A673 (cell line): Measurements from ENCODE around the gene CDK4.

Experiments used
- EZH2 ChIP-seq: fragments of 200-600 bp; sonication (generic); IDR thresholded peaks from 2 replicates; pipeline ENCODE4 v1.6.1; 2017; ENCODE audit warnings: borderline replicate concordance, low read depth, mild to moderate bottlenecking, mixed read lengths, antibody characterized with exemption, low read length; ENCODE audit not compliant: poor library complexity, severe bottlenecking
- TF ChIP-seq, protein P1 (sequence below): fragments of 300-800, 200-600 bp; sonication (generic); conservative IDR thresholded peaks from 2 replicates; pipeline ENCODE4 v1.5.1; 2017; ENCODE audit warnings: low read depth, mild to moderate bottlenecking, antibody characterized with exemption, low read length, moderate library complexity, mixed read lengths

DNA sequence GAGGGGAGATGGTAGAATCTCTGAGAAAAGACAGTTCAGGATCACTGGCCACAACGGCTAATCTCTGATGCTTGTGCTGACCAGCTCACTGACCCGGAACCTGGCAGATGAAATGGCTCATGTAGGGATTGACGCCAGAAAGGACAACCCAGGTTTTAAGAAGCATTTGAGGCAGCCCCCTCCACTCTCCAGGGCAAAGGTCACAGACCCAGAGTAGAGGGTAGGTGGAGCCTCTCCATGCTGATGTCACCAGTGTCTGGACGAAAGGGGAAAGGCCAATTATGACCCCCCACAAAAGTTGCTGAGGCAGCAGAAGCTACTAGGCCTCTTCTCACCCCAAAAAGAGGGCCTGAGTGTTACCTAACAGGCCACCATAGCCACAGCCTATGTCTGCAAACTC, 18.6 kb upstream of the CDK4 start:
- TF ChIP-seq, protein P1, sequence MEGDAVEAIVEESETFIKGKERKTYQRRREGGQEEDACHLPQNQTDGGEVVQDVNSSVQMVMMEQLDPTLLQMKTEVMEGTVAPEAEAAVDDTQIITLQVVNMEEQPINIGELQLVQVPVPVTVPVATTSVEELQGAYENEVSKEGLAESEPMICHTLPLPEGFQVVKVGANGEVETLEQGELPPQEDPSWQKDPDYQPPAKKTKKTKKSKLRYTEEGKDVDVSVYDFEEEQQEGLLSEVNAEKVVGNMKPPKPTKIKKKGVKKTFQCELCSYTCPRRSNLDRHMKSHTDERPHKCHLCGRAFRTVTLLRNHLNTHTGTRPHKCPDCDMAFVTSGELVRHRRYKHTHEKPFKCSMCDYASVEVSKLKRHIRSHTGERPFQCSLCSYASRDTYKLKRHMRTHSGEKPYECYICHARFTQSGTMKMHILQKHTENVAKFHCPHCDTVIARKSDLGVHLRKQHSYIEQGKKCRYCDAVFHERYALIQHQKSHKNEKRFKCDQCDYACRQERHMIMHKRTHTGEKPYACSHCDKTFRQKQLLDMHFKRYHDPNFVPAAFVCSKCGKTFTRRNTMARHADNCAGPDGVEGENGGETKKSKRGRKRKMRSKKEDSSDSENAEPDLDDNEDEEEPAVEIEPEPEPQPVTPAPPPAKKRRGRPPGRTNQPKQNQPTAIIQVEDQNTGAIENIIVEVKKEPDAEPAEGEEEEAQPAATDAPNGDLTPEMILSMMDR, result no peak
- TF ChIP-seq EZH2, result no peak
